NCI-H1048 (cell line): Measurements from ENCODE around the gene KRIT1.

Experiments used
- DNase-seq: peaks from one replicate; lab custom pipeline; 2025; lab: John Stamatoyannopoulos, UW

KRIT1 gene

DNA sequence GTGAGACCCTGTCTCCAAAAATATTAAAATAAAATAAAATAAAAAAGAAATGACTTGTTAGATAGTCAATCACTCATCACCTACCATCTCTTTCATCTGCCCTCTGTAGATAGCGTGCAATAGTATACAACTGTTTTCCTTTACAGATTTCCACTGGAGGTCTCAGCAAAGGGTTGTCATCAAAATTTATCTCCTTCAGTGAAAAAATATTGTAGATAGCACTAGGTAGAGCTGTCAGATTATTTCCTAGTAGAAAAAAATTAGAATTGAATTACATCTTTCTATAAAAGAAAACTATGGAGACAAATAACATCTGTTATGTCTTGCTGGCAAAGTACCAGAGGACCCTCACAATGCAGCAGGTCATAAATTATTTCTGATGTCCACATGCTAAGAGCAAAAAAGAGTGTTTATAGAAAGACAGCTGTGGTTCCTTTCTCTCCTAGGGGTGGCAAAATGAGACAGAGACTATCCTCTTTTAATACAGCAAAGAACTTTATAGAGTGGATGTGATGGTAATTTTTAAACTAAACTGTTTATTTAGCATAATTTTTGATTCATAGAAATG, 95.2 kb downstream of the KRIT1 start:
- no peak for DNase-seq

GRCh38 chr7:92149736-92150239, 95.9 kb downstream of the KRIT1 start:
- no peak for DNase-seq
